GM21381 (cell line): ENCODE data around the gene PTPRF.

Experiments used
- ATAC-seq: cut with Tn5 transposase; IDR thresholded peaks from one replicate; pipeline ENCODE4 v1.9.1; 2021; ENCODE audit warnings: mild to moderate bottlenecking, moderate library complexity; ENCODE audit not compliant: unreplicated experiment

Gene PTPRF

DNA sequence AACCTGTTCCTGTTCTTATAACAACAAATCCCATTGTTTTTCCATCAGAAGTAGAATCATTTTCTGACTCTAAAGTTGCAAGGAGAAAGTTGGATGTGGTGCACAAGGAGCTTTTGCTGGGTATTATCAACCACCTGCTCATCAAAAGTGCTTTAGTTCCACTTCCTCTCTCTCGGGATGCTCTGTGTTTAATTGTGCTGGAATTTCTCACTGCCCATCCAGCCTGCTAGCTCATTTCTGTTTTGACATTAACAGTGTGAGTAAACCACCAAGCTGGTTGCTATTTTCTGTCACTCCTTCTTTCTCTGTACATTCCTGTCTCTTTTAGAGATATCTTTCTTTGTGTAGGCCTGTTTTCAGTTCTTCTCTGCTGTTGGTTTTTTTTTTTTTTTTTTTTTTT is 125.3 kb downstream of the PTPRF start:
- no peak for ATAC-seq

DNA sequence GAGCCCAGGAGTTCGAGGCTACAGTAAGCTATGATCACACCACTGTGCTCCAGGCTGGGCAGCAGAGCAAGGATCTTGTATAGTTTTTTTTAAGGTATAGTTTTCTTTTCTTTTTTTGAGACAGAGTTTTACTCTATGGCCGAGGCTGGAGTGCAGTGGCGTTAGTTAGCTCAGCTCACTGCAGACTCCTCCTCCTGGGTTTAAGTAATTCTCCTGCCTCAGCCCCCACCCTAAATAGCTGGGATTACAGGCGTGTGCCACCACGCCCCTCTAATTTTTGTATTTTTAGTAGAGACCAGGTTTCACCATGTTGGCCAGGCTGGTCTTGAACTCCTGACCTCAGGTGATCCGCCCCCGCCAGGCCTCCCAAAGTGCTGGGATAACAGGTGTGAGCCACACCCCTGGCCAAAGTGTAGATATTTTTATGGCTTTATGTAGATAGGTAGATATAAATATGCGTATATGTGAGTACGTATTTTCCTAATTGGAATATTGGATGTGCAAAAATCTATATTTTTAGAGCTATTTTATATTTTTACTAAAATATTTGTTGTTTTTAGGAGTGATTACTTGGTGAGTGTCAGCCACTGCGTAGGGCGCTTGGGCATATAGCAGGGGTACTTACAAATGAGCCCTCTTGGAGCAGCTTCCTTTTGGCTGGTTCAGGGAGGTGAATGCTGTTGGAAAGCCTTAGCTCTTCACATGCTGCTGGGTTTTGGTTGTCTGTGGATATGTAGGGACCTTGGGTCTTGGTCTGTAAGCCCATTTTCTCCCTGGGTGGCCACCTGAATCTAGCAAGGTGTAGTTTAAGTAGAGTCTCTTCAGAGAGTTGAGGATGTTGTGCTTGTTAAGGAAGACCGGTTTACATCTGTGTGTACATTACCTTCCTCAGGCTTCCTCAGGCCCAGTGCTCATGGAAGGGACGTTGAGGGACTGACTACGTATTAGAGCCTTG is 128.8 kb downstream of the PTPRF start:
- no peak for ATAC-seq

- no peak for ATAC-seq
Measured at GRCh38 chr1:43660355-43660754, 129.7 kb downstream of the PTPRF start.

DNA sequence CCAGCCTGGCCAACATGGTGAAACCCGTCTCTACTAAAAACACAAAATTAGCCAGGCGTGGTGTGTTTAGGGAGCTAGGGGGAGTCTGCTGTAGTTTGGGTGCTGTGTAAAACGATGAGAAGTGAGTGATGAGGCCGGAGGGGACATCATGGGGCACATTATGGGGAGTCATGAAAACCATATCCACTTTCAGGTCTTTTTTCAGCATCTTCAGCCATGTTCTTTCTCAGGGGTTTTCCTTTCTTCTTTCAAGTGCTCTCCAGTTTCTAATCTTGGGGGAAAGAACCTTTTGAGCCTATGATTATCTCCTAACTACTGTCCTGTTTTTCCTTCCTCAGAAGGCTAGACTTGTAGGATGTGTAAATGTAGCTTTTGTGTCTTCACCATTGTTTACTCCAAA is 133.7 kb downstream of the PTPRF start:
- no peak for ATAC-seq

- ATAC-seq = no peak
Measured at GRCh38 chr1:43666608-43667007, 135.9 kb downstream of the PTPRF start.

GRCh38 chr1:43668956-43669355 is 138.3 kb downstream of the PTPRF start:
- ATAC-seq = no peak

DNA sequence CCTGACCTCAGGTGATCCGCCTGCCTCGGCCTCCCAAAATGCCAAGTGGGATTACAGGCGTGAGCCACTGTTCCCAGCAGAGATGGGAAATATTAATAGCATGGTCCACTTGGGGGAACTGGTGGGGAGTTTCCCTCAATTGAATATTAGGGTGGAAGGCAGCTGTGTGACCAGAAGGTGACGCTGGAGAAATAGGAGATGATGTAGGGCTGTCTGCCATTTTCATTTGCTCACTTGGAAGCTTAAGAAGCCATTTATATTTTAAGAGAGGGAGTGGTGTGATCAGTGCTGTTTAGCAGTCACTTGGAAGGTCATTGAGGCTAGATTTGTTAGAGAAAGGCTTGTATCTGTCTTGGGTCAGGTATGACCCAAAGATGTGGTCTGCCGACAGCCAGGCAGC is 139.2 kb downstream of the PTPRF start:
- no peak for ATAC-seq

GRCh38 chr1:43671193-43671592 is 140.5 kb downstream of the PTPRF start:
- ATAC-seq = no peak

GRCh38 chr1:43671626-43672330 is 141.1 kb downstream of the PTPRF start:
- no peak for ATAC-seq

DNA sequence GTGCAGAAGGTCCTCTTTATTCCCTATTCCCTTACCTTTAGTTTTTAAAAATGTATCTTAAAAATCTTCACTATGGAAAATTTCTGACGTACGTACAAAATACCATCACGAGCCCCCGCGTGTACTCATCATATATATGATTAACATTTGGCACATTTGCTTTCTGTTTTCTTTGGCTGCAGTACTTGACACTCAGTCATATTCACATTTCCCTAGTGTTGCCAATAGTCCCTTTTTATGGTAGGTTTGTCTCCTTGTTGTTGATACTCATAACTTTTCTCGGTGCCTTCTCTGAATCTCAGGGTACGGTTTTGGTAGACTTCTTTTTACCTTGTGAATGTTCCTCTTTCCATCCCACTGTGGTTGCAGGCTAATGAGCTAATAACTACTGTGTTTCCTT is 142.6 kb downstream of the PTPRF start:
- ATAC-seq = no peak
